ENCODE results near the gene PRDM11. TPM values are rescaled to one million over a fixed set of nuclear protein-coding genes. Genes with fewer than 3 reads are reported as not detected.
"Not testable (repeated sequence)": the region's sequence is repeated elsewhere in the genome, so short reads cannot be mapped to it uniquely, and the experiment has no call there.

PRDM11 gene
- total RNA-seq, 2 experiments from 2014 or later = 4.5 to 8.4 TPM

DNA sequence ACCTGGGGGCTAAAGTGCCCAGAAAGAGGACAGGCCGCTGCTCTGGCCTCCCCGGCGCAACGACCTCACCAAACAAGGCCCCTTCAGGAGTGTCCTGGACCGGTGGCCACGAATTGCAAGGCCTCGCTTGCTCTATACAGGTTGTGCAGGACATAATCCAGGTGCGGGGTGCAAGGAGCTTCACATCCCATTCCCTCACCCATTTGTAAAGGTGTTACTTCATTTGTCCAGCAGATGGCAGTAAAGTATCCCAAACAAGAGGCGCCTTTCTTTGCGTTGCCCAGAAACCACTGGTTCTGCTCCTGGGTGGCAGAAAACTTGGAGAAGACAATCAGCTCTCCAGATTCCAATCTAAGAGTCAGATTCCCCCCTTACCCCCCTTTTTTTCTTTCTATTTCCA is 35.9 kb upstream of the PRDM11 start:
- Histone ChIP-seq H3K27ac (ENCODE audit: low read depth, low read length, poor library complexity, severe bottlenecking) (no peak overlapping the region), H3K36me3 (ENCODE audit: insufficient read depth, low read length) (no peaks in the 10 kb centered on the region), H3K9me2 (ENCODE audit: insufficient read depth, low read length) (no peaks in the 10 kb centered on the region), H3K4me1 (ENCODE audit: insufficient read depth, low read length, poor library complexity, severe bottlenecking) (no peaks in the 10 kb centered on the region), H2AFZ (ENCODE audit: low read length) (no peak overlapping the region), H3K4me3 (ENCODE audit: low read depth, low read length, poor library complexity, severe bottlenecking) (no peak overlapping the region), H3K4me2 (ENCODE audit: low read length) (no peak overlapping the region), H4K20me1 (ENCODE audit: insufficient read depth, low read length) (no peaks in the 10 kb centered on the region), H3K79me2 (ENCODE audit: insufficient read depth, low read depth, low read length) (no peaks in the 10 kb centered on the region), H3K9me3 (ENCODE audit: low read length) (no peaks in the 10 kb centered on the region)
- POLR2A ChIA-PET = no interaction called here
- CTCF ChIA-PET (ENCODE audit: unreplicated experiment) = interaction anchor here (0.6 to 1.3 kb wide), 4 partner anchors 62 to 222 kb away, joined by 3 to 4 read pairs (median 3); no protein-coding TSS in a partner anchor
- intact Hi-C loops (cut with micrococcal nuclease; ENCODE audit: unreplicated experiment) = loop anchor here (1.0 to 5.0 kb wide), 3 partner anchors 52 to 222 kb away; no protein-coding TSS in a partner anchor
- peak; percentile 74 for DNase-seq (ENCODE audit: low spot score)
- TF ChIP-seq, protein P1, sequence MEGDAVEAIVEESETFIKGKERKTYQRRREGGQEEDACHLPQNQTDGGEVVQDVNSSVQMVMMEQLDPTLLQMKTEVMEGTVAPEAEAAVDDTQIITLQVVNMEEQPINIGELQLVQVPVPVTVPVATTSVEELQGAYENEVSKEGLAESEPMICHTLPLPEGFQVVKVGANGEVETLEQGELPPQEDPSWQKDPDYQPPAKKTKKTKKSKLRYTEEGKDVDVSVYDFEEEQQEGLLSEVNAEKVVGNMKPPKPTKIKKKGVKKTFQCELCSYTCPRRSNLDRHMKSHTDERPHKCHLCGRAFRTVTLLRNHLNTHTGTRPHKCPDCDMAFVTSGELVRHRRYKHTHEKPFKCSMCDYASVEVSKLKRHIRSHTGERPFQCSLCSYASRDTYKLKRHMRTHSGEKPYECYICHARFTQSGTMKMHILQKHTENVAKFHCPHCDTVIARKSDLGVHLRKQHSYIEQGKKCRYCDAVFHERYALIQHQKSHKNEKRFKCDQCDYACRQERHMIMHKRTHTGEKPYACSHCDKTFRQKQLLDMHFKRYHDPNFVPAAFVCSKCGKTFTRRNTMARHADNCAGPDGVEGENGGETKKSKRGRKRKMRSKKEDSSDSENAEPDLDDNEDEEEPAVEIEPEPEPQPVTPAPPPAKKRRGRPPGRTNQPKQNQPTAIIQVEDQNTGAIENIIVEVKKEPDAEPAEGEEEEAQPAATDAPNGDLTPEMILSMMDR (conservative IDR thresholded peaks at IDR 0.05; ENCODE audit: low read length) = peak; percentile 86
- no peak for TF ChIP-seq EZH2phosphoT487 (IDR thresholded peaks at IDR 0.05; ENCODE audit: borderline replicate concordance, low read depth, low read length)
- BruUV-seq (replicated peaks) = no TSS peak

GRCh38 chr11:45113807-45114206 is 32.6 kb upstream of the PRDM11 start:
- no peak overlapping the region for H3K4me2 ChIP-seq (ENCODE audit: low read length)
- no peaks in the 10 kb centered on the region for H3K9me2 ChIP-seq (ENCODE audit: insufficient read depth, low read length)
- no peak overlapping the region for H2AFZ ChIP-seq (ENCODE audit: low read length)
- no peak for DNase-seq (ENCODE audit: low spot score)
- TF ChIP-seq, protein P1 (conservative IDR thresholded peaks at IDR 0.05; ENCODE audit: low read length) = no peak
- TF ChIP-seq EZH2phosphoT487 (IDR thresholded peaks at IDR 0.05; ENCODE audit: borderline replicate concordance, low read depth, low read length) = no peak
- BruUV-seq (replicated peaks) = no TSS peak
- H3K79me2 ChIP-seq (ENCODE audit: insufficient read depth, low read depth, low read length) = no peaks in the 10 kb centered on the region
- ChIA-PET POLR2A (no interaction called here), CTCF (ENCODE audit: unreplicated experiment) (no interaction called here)
- H3K4me1 ChIP-seq (ENCODE audit: insufficient read depth, low read length, poor library complexity, severe bottlenecking) = no peaks in the 10 kb centered on the region
- no peak overlapping the region for H3K4me3 ChIP-seq (ENCODE audit: low read depth, low read length, poor library complexity, severe bottlenecking)
- intact Hi-C loops (cut with micrococcal nuclease; ENCODE audit: unreplicated experiment) = loop anchor here (5.0 kb wide), 1 partner anchor 48 kb away; no protein-coding TSS in a partner anchor
- no peaks in the 10 kb centered on the region for H4K20me1 ChIP-seq (ENCODE audit: insufficient read depth, low read length)
- H3K36me3 ChIP-seq (ENCODE audit: insufficient read depth, low read length) = no peaks in the 10 kb centered on the region
- H3K9me3 ChIP-seq (ENCODE audit: low read length) = no peaks in the 10 kb centered on the region
- no peak overlapping the region for H3K27ac ChIP-seq (ENCODE audit: low read depth, low read length, poor library complexity, severe bottlenecking)

DNA sequence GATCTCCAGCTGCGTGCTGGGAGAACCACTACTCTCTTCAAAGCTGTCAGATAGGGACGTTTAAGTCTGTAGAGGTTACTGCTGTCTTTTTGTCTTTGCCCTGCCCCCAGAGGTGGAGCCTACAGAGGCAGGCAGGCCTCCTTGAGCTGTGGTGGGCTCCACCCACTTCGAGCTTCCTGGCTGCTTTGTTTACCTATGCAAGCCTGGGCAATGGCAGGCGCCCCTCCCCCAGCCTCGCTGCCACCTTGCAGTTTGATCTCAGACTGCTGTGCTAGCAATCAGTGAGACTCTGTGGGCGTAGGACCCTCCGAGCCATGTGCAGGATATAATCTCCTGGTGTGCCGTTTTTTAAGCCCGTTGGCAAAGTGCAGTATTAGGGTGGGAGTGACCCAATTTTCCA is 18.6 kb upstream of the PRDM11 start:
- intact Hi-C loops (cut with micrococcal nuclease; ENCODE audit: unreplicated experiment); H3K27ac ChIP-seq (ENCODE audit: low read depth, low read length, poor library complexity, severe bottlenecking); H3K9me3 ChIP-seq (ENCODE audit: low read length); H3K4me3 ChIP-seq (ENCODE audit: low read depth, low read length, poor library complexity, severe bottlenecking); H2AFZ ChIP-seq (ENCODE audit: low read length); CTCF ChIA-PET (ENCODE audit: unreplicated experiment); H3K9me2 ChIP-seq (ENCODE audit: insufficient read depth, low read length); H4K20me1 ChIP-seq (ENCODE audit: insufficient read depth, low read length); H3K79me2 ChIP-seq (ENCODE audit: insufficient read depth, low read depth, low read length); DNase-seq (ENCODE audit: low spot score); H3K4me2 ChIP-seq (ENCODE audit: low read length); H3K4me1 ChIP-seq (ENCODE audit: insufficient read depth, low read length, poor library complexity, severe bottlenecking); BruUV-seq (replicated peaks); H3K36me3 ChIP-seq (ENCODE audit: insufficient read depth, low read length); POLR2A ChIA-PET: not testable (repeated sequence)

Data from OCI-LY7 (cell line).